ENCODE results near the gene TRIB2. TPM values are rescaled to one million over a fixed set of nuclear protein-coding genes. Genes with fewer than 3 reads are reported as not detected.

Gene TRIB2
- total and polyA plus RNA-seq, 2 donors from 2014 or later = 29.6 to 69.2 TPM

DNA sequence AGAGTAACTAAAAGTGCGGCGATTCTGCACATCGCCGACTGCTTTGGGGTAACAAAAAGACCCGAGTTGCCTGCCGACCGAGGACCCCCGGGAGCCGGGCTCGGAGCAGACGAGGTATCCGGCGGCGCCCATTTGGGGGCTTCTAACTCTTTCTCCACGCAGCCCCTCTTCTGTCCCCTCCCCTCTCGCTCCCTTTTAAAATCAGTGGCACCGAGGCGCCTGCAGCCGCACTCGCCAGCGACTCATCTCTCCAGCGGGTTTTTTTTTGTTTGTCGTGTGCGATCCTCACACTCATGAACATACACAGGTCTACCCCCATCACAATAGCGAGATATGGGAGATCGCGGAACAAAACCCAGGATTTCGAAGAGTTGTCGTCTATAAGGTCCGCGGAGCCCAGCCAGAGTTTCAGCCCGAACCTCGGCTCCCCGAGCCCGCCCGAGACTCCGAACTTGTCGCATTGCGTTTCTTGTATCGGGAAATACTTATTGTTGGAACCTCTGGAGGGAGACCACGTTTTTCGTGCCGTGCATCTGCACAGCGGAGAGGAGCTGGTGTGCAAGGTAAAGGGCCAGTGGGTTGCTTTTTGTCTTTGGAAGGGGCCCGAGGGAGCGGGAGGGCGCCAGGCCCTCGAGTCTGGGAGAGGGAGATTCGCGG lies 1.4 kb downstream of the TRIB2 start:
- Histone ChIP-seq H3K9me3 (ENCODE audit: control insufficient read depth in 2 of 3, insufficient read depth in 1 of 3, low read length in 3 of 3) (no peaks in the 10 kb centered on the region), H3K9ac (ENCODE audit: low read length in 3 of 3) (peak overlapping the region; percentile 79 to 96 (median 93)), H3K4me1 (ENCODE audit: control insufficient read depth in 2 of 3, insufficient read depth in 2 of 3, low read depth in 1 of 3, low read length in 3 of 3) (peaks cover 2 to 12% (median 8%) of the 10 kb centered on the region in 3 donors), H3K27ac (ENCODE audit: low read depth in 2 of 2, low read length in 2 of 2) (peak overlapping the region; percentile 91 to 97), H3K4me3 (ENCODE audit: low read length in 3 of 3) (peak overlapping the region; percentile 82 to 88 (median 88)), H3K27me3 (ENCODE audit: control insufficient read depth, insufficient read depth, low read length) (no peaks in the 10 kb centered on the region), H3K36me3 (ENCODE audit: control insufficient read depth in 2 of 3, insufficient read depth in 3 of 3, low read length in 3 of 3) (no peaks in the 10 kb centered on the region)
- FAIRE-seq (no peak), DNase-seq (peak; percentile 53 to 70 (median 64))
- TF ChIP-seq, protein P1, sequence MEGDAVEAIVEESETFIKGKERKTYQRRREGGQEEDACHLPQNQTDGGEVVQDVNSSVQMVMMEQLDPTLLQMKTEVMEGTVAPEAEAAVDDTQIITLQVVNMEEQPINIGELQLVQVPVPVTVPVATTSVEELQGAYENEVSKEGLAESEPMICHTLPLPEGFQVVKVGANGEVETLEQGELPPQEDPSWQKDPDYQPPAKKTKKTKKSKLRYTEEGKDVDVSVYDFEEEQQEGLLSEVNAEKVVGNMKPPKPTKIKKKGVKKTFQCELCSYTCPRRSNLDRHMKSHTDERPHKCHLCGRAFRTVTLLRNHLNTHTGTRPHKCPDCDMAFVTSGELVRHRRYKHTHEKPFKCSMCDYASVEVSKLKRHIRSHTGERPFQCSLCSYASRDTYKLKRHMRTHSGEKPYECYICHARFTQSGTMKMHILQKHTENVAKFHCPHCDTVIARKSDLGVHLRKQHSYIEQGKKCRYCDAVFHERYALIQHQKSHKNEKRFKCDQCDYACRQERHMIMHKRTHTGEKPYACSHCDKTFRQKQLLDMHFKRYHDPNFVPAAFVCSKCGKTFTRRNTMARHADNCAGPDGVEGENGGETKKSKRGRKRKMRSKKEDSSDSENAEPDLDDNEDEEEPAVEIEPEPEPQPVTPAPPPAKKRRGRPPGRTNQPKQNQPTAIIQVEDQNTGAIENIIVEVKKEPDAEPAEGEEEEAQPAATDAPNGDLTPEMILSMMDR (IDR thresholded peaks at IDR 0.05; ENCODE audit: borderline replicate concordance, extremely low read depth, insufficient read depth) = no peak
- intact Hi-C loops (cut with DNase I) = no loop called here

DNA sequence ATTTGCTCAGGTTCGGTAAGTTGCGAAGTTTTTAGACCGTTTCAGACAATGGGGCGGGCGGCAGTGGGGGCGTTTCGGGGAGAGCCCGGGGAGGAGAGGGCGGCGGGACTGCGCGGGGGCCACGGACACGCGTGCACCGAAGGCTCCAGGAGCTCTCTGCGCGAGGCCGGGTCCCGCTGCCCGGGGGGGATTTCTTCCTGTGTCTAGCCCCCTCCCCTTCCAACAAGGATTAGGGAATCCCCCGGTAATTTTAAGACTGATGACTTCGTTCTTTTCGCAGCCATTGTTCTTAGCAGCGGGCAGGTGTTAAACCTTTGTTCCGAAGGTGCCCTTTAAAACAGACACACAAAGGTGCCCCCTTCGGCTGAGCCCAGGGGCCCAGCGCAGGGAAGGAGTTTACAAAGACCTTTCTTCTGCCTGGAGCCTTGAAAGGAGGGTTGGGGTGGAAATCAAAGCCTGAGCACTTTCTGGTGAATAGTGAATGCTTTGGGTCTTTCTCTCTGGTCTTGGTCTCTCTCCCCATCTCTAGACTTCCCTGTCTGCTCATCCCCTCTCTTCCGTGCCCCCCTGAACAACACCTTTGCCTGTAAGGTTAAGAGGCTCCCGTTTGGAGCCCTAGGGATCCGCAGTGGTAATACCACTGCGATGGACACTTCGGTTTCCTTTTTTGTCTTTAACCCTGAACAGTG lies 2.1 kb downstream of the TRIB2 start:
- Histone ChIP-seq H3K4me1 (ENCODE audit: control insufficient read depth in 2 of 3, insufficient read depth in 2 of 3, low read depth in 1 of 3, low read length in 3 of 3) (peaks cover 2 to 13% (median 12%) of the 10 kb centered on the region in 3 donors), H3K4me3 (ENCODE audit: low read length in 3 of 3) (peak overlapping the region; percentile 82 to 88 (median 88)), H3K27me3 (ENCODE audit: control insufficient read depth, insufficient read depth, low read length) (no peaks in the 10 kb centered on the region), H3K36me3 (ENCODE audit: control insufficient read depth in 2 of 3, insufficient read depth in 3 of 3, low read length in 3 of 3) (peaks cover 0 to 4% (median 0%) of the 10 kb centered on the region in 3 donors), H3K9me3 (ENCODE audit: control insufficient read depth in 2 of 3, insufficient read depth in 1 of 3, low read length in 3 of 3) (no peaks in the 10 kb centered on the region), H3K9ac (ENCODE audit: low read length in 3 of 3) (peak overlapping the region; percentile 79 to 96 (median 93)), H3K27ac (ENCODE audit: low read depth in 2 of 2, low read length in 2 of 2) (peak overlapping the region; percentile 91 to 97)
- DNase-seq (peak; percentile 27 to 74 (median 56)), FAIRE-seq (no peak)
- TF ChIP-seq, protein P1 (IDR thresholded peaks at IDR 0.05; ENCODE audit: borderline replicate concordance, extremely low read depth, insufficient read depth) = no peak
- intact Hi-C loops (cut with DNase I) = no loop called here

DNA sequence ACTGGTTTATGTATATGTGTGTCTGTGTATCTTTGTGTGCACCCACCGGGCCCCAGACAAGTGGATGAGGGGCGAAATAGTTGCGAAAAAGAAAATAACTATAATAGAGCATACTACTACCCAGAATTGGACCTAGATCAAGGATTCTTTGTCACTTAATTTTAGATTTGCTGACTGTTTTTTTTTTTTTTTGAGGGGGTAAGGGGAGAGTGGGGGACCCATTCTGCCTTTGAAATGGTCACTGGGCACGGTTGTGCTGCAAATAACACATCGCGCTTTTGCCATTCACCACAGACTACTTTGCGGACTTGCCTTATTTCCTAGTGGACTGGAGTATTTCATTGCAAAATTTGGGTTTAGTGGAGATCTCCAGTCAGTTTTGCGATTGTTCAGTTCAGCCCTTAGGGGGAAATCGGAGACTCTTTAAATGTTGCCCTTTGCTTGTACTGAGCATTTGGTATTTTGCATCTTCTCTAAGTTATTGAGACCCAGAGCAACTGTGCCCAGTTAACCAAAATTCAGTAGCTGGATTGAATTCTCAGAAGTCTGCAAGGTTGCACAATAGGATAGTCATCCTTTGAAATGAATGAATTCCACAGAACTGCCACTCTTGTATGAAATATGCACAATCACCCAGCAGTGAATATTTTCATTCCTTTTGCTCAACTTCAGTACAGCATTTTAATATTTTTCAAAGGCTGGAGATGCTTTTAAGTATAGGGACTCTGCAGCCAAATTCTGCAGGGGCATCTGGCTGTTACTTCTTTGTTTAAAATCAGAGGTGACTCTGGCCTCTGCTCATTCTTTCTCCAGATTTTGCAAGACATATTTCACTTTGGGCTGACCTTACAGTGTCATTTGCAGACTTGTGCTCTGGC lies 2.9 kb downstream of the TRIB2 start:
- H3K36me3 ChIP-seq (ENCODE audit: control insufficient read depth in 2 of 3, insufficient read depth in 3 of 3, low read length in 3 of 3) = peaks cover 0 to 4% (median 0%) of the 10 kb centered on the region in 3 donors
- FAIRE-seq (no peak), DNase-seq (peak in 2 of 5 donors; percentile 46 to 60)
- H3K4me1 ChIP-seq (ENCODE audit: control insufficient read depth in 2 of 3, insufficient read depth in 2 of 3, low read depth in 1 of 3, low read length in 3 of 3) = peaks cover 2 to 21% (median 16%) of the 10 kb centered on the region in 3 donors
- intact Hi-C loops (cut with DNase I) = no loop called here
- peak overlapping the region; percentile 82 to 88 (median 88) for H3K4me3 ChIP-seq (ENCODE audit: low read length in 3 of 3)
- H3K9me3 ChIP-seq (ENCODE audit: control insufficient read depth in 2 of 3, insufficient read depth in 1 of 3, low read length in 3 of 3) = no peaks in the 10 kb centered on the region
- peak overlapping the region; percentile 68 to 93 (median 92) for H3K9ac ChIP-seq (ENCODE audit: low read length in 3 of 3)
- TF ChIP-seq, protein P1 (IDR thresholded peaks at IDR 0.05; ENCODE audit: borderline replicate concordance, extremely low read depth, insufficient read depth) = no peak
- no peaks in the 10 kb centered on the region for H3K27me3 ChIP-seq (ENCODE audit: control insufficient read depth, insufficient read depth, low read length)
- peak overlapping the region; percentile 91 to 97 for H3K27ac ChIP-seq (ENCODE audit: low read depth in 2 of 2, low read length in 2 of 2)
